ENCODE data around the gene SPATS1.

Gene SPATS1

DNA sequence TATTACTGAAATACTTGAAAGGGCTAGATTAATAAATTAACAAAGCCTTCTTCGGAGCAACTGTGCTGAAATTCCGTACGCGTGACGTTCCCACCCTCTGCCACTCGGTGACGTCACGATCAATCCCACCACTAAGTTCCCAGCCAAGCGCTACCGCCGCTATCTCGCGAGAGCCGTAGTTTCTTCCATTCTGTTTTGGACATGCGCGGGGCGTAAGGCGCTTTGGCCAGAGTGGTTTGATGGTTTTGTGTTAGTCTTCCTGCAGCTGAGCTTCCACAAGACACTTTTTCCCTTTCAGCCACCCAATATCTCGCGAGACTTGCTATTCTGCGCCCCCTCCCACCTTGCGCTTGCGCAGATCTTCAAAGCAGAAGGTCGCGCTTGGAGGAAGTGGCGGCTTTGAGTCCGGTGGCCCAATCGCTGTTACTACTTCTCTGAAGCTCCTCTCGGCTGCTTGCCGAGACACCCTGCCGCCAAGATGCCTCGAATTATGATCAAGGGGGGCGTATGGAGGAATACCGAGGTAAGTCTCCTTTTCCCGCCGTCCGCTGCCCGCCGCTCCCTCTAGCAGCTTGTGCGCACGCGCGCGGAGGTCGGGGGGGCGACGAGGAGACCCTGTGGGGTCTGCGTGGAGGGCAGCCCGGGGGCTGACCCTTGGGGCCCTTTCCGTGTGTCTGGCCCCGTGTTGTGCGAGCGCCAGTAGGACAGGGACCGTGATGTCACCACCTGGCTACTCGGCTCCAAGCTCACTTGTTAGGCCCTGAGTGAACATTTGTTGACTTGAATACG is 45.1 kb downstream of the SPATS1 start, which contains the start of gene CDC5L:
Gene CDC5L, plus strand, starts transcription at position 361 of the 789 bp plus-strand sequence. Its CDS starts 118 bp downstream, at position 479.
- peak; percentile 95 for DNase-seq (ENCODE audit: low spot score)

DNA sequence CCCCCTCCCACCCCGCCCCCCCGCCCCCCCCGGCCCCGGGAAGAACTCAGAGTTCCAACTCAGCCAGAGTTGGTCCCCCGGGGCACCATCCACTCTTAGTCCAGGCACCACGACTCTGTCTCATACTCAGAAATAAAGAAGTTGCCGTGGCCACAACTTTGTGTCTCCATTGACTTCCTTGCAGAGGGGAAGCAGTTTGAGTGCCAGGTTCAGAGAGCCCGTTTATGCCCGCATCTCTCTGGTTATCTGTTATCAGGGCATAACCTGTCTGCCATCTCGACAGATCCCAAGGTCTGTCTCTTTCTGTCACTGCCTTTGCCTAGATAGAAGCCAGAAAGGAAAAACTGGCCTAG is 45.7 kb downstream of the SPATS1 start:
- DNase-seq (ENCODE audit: low spot score) = no peak

DNA sequence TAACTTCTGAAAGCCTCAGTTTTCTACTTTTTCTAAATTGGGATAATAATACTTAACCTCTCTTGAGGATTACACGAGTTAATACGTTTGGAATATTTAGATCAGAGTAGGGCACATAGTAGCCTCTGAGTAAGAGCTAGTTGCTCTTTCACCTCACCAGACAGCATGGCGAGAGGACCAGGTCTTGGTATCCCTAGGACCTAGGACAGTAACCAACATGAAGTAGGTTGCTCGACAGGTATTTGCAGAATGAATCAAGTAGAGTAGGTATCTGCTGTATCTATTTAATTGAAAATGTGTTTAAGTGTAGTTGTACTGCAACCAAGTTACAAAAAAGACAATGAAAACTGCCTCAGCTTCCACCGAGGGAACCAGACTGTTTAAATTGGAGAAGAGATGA is 46.4 kb downstream of the SPATS1 start:
- DNase-seq (ENCODE audit: low spot score) = no peak

DNA sequence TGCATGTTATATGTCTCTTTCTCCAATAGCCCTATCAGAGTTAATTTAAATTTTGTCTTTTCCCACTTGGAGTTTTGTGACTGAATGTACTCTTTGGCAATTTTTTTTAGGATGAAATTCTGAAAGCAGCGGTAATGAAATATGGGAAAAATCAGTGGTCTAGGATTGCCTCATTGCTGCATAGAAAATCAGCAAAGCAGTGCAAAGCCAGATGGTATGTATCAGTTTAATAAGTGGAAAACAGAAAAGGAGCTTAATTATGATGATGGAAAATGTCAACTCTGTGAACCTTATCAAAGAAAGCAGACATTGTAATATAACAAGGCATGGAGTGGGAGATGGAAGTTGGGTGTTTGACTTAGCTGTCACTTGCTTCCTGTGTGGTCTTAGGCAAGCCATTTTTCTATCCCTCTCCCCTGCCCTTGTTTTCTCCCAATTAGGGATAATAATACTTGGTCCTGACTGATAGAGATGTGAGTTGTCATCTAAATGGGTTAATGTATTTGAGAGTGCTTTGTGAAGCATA is 47.8 kb downstream of the SPATS1 start:
- DNase-seq (ENCODE audit: low spot score) = no peak
